AG04449 (cell line): ENCODE measurements around the gene TRAPPC4.
"Not testable (repeated sequence)": the region's sequence is repeated elsewhere in the genome, so short reads cannot be mapped to it uniquely, and the experiment has no call there.

ENCODE experiments used
- CTCF ChIA-PET: fragments of 350-600 bp; formaldehyde crosslinking; extraction: SDS; loops from one replicate; lab custom pipeline; 2021; ENCODE audit warnings: antibody characterized with exemption; lab: Yijun Ruan, JAX
- POLR2A ChIA-PET: fragments of 400-600, 350-600 bp; formaldehyde crosslinking; extraction: SDS; loops from one replicate; lab custom pipeline; 2020; ENCODE audit warnings: antibody characterized with exemption, inconsistent platforms; lab: Yijun Ruan, JAX
- DNase-seq: peaks from one replicate; pipeline ENCODE4 v3.0.0-alpha.2; 2010; ENCODE audit warnings: low read depth, low spot score
- H3K4me3 ChIP-seq: 2 replicates; pipeline ENCODE4 v1.5.1; 2011; ENCODE audit warnings: low read depth, mild to moderate bottlenecking, control low read depth, low read length
- TF ChIP-seq, protein P1 (sequence below): IDR thresholded peaks from one replicate; pipeline ENCODE4 v1.5.1; 2011; ENCODE audit warnings: mild to moderate bottlenecking, moderate library complexity, low read length, control low read depth, inconsistent platforms; ENCODE audit not compliant: insufficient read depth; ENCODE audit errors: missing control alignments

The TRAPPC4 gene

DNA sequence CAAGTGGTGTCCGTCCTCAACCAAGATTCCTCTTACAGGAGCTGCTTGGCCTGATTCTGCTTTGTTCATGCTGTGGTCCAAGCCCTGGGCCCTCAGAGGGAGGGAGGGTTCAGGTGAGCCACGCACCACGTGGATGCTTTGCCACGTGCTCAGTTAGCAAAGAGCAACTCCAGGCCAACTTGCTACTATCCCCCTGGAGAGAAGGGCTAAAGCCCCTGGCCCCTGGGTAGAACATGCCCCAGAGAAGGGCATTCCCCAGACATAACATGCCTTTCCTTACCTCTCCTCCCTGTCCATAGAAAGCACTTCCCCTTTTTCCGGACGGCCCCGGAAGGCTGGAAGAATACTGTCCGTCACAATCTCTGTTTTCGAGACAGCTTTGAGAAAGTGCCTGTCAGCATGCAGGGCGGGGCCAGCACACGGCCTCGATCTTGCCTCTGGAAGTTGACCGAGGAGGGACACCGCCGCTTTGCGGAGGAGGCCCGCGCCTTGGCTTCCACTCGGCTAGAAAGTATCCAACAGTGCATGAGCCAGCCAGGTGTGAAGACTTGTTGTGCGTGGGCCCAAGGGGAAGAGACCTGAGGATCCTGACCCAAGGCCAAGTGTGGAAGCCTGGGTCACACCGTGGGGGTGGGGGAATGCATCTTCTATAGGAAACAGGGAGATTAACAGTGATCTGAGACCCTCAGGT is 38.2 kb upstream of the TRAPPC4 start:
- no peak for DNase-seq
- ChIA-PET CTCF (interaction anchor here (1.2 kb wide), 1 partner anchor 17 kb away, joined by 4 read pairs; the partner anchor contains the start of gene CENATAC), POLR2A (no interaction called here)
- no peak overlapping the region for H3K4me3 ChIP-seq
- TF ChIP-seq, protein P1, sequence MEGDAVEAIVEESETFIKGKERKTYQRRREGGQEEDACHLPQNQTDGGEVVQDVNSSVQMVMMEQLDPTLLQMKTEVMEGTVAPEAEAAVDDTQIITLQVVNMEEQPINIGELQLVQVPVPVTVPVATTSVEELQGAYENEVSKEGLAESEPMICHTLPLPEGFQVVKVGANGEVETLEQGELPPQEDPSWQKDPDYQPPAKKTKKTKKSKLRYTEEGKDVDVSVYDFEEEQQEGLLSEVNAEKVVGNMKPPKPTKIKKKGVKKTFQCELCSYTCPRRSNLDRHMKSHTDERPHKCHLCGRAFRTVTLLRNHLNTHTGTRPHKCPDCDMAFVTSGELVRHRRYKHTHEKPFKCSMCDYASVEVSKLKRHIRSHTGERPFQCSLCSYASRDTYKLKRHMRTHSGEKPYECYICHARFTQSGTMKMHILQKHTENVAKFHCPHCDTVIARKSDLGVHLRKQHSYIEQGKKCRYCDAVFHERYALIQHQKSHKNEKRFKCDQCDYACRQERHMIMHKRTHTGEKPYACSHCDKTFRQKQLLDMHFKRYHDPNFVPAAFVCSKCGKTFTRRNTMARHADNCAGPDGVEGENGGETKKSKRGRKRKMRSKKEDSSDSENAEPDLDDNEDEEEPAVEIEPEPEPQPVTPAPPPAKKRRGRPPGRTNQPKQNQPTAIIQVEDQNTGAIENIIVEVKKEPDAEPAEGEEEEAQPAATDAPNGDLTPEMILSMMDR: no peak

DNA sequence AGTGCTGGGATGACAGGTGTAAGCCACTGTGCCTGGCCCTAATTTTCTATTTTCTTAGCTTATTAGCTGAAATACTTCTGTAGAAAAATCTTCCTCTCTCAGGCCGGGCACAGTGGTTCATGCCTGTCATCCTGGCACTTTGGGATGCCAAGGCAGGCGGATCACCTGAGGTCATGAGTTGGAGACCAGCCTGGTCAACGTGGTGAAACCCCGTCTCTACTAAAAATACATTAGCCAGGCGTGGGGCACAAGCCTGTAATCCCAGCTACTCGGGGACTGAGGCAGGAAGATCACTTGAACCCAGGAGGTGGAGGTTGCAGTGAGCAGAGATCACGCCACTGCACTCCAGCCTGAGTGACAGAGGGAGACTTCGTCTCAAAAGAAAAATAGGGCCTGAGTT is 34.2 kb upstream of the TRAPPC4 start:
- CTCF ChIA-PET: interaction anchor here (3.0 kb wide), 1 partner anchor 13 kb away, joined by 11 read pairs; the partner anchor contains the start of gene CENATAC
- H3K4me3 ChIP-seq, DNase-seq, POLR2A ChIA-PET: not testable (repeated sequence)

DNA sequence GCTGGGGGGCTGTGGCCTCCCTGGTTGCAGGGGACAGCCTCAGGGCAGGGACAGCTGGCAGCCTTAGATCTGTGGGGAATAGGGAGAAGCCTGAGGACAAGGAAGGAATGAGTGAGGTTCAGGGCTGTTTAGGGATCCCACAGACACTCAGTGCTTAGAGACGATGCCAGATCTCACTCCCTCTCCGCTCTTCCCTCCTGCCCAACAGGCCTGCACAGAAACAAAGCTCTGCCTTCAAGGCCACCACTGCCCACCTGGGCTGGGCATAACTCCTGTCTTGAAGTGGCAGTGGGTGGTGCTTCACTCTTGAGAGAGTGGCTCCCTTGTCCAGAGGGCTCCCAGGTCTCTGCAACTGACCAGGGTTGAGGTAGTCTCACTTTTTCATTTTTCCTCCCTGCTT is 33.7 kb upstream of the TRAPPC4 start:
- CTCF ChIA-PET: interaction anchor here (3.0 kb wide), 1 partner anchor 12 kb away, joined by 11 read pairs; the partner anchor contains the start of gene CENATAC
- POLR2A ChIA-PET: no interaction called here

DNA sequence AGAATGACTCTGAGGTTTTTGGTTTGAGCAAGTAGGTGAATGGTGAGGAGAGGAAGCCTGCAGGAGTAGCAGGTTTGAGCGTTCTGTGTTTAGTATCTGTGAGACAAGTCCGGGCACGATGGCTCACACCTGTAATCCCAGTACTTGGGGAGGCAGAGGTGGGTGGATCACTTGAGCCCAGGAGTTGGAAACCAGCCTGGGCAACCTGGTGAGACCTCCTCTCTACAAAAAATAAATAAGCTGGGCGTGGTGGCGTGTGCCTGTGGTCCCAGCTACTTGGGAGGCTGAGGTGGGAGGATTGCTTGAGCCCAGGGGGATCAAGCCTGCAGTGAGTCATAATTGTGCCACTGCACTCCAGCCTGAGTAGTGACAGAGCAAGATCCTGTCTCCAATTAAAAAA is 30.3 kb upstream of the TRAPPC4 start:
- TF ChIP-seq, protein P1: no peak
- DNase-seq: no peak
- ChIA-PET POLR2A (no interaction called here), CTCF (interaction anchor here (1.5 kb wide), 1 partner anchor 298 kb away, joined by 5 read pairs; no protein-coding TSS in a partner anchor)
- H3K4me3 ChIP-seq: no peak overlapping the region

More for the DNA sequence above, 33.7 kb upstream of the TRAPPC4 start:
- DNase-seq: no peak
- TF ChIP-seq, protein P1: no peak
- no peak overlapping the region for H3K4me3 ChIP-seq

DNA sequence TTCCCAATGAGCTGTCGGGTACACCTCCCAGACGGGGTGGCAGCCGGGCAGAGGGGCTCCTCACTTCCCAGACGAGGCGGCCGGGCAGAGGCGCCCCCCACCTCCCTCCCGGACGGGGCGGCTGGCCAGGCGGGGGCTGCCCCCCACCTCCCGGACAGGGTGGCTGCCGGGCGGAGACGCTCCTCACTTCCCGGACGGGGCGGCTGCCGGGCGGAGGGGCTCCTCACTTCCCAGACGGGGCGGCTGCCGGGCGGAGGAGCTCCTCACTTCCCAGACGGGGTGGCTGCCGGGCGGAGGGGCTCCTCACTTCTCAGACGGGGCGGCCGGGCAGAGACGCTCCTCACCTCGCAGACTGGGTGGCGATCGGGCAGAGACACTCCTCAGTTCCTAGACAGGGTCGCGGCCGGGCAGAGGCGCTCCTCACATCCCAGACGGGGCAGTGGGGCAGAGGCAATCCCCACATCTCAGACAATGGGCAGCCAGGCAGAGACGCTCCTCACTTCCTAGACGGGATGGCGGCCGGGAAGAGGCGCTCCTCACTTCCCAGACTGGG is 27.0 kb upstream of the TRAPPC4 start:
- H3K4me3 ChIP-seq, DNase-seq, CTCF ChIA-PET, POLR2A ChIA-PET: not testable (repeated sequence)

DNA sequence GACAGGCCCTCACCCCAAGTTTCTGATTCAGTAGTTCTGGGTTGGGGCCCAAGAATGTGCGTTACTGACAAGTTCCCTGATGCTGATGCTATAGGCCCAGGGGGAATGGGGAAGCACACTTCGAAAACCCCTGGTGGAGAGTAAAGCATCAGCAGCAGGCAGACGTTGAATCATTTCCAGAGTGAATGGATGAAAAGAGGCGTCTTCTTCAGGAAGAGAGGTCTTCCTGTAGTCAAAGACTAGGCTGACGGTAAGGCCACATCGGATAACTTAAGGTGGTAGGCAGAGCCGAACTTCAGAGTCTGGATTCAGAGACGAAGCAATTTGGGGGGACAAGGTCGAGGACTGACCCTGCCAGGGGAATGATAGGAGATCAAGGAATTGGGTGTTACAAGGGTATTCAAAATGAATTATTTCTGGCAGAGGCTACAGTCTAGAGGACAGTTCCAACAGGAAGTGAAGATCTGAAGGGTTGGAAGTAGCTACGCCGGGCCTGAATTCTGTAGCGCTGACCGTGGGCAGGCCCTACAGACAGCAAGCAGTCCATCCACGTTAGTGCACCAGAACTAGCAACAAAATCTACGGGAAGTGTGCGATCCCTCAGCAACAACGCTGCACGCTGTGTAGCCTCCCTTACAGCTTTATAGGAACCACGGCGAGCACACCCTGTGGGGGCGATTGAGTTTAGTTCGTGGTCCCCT is 21.5 kb upstream of the TRAPPC4 start:
- ChIA-PET CTCF (interaction anchor here (0.7 to 3.5 kb wide), 10 partner anchors 11 to 308 kb away, joined by 3 to 11 read pairs (median 4); no protein-coding TSS in a partner anchor), POLR2A (interaction anchor here (1.2 to 1.6 kb wide), 2 partner anchors 71 to 74 kb away, joined by 3 read pairs; partner anchors contain the start of gene BCL9L)
- TF ChIP-seq, protein P1: no peak
- DNase-seq: no peak
- peak overlapping the region; percentile 67 for H3K4me3 ChIP-seq
